Measurements from ENCODE around the gene TTLL8.

GRCh38 chr22:49968831-49969661, 89.1 kb downstream of the TTLL8 start:
- no peak for TF ChIP-seq ZNF501 (tag by site-specific recombination; IDR thresholded peaks at IDR 0.05)
- TF ChIP-seq ZNF510 (tag by site-specific recombination; IDR thresholded peaks at IDR 0.05; ENCODE audit: insufficient replicate concordance): no peak
- no peak for TF ChIP-seq ZNF449 (tag by site-specific recombination; IDR thresholded peaks at IDR 0.05)
- no peak for TF ChIP-seq ZBTB48 (tag by site-specific recombination; IDR thresholded peaks at IDR 0.05)

Measured in HEK293 (cell line).